ENCODE measurements around the gene CYTIP.
"Not testable (repeated sequence)": the region's sequence is repeated elsewhere in the genome, so short reads cannot be mapped to it uniquely, and the experiment has no call there.

GRCh38 chr2:157405398-157405797 lies 38.5 kb downstream of the CYTIP start:
- TF ChIP-seq CTCF (IDR thresholded peaks at IDR 0.05; ENCODE audit: low read depth, low read length, missing input control); GABPA (IDR thresholded peaks at IDR 0.05 in 1 of 2, conservative IDR thresholded peaks at IDR 0.05 in 1 of 2); SP1 (IDR thresholded peaks at IDR 0.05): not testable (repeated sequence)

Measured in liver (tissue), 3 donors.